Erythroblast (primary cell): ENCODE results near the gene IDI1.
A peak's percentile ranks its signal among the peaks of the same experiment; 100 is the strongest.

Experiments
- GATA1 ChIP-seq: IDR thresholded peaks from 2 replicates; pipeline ENCODE4 v1.6.1; 2011; ENCODE audit warnings: low read depth, mild to moderate bottlenecking, control low read depth, low read length, moderate library complexity
- POLR2A ChIP-seq: IDR thresholded peaks from 2 replicates; pipeline ENCODE4 v1.6.1; 2011; ENCODE audit warnings: mild to moderate bottlenecking, low read length

- TF ChIP-seq POLR2A, result peak; percentile 29
- TF ChIP-seq GATA1, result no peak
Measured at GRCh38 chr10:1044964-1045363, 4.0 kb downstream of the IDI1 start.
